GM21381 (cell line): ENCODE results near the gene FAR1.
A peak's percentile ranks its signal among the peaks of the same experiment; 100 is the strongest.
"Not testable (repeated sequence)": the region's sequence is repeated elsewhere in the genome, so short reads cannot be mapped to it uniquely, and the experiment has no call there.

Experiments used
- ATAC-seq: cut with Tn5 transposase; IDR thresholded peaks from one replicate; pipeline ENCODE4 v1.9.1; 2021; ENCODE audit warnings: mild to moderate bottlenecking, moderate library complexity; ENCODE audit not compliant: unreplicated experiment

The FAR1 gene

DNA sequence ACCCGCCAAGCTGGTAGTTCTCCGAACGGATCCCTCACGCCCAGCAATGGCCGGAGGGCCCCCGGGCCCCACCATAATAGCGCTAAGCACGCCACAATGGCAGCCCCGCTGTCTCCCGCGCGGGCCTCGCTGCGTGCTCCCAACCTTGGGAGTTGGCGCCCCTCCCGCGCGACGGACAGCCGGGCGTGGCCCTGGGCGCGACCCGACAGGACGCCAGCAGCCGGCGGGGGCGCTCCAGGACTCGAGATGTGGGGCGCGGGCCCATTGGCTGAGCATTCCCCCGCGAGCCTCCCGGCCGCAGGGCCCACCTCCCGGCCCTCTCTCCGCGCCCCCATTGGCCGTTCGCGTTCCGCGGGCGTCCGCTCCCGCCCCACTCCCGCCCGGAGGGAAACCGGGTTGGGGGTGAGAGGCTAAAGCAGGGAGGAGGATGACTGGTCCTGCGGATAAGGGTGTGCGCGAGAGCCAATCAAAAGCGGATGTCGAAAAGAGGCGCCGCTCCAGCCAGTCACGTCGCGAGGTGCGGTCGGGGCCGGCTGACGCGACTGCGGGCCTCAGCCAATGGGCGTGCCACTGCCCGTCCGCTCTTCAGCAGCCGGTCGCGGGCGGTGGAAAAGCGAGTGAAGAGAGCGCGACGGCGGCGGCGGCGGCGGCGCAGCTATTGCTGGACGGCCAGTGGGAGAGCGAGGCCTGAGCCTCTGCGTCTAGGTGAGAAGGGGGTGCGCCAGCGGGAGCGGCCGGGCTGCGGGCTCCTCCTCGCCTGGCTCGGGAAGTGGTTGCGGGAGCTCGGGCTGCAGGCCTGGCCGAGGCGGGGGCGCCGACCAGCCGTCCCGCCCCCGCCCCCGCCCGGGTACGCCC is at the start of gene FAR1:
TSS of gene FAR1 (plus strand) at position 567 of the 855 bp plus-strand sequence. CDS start 26,098 bp downstream, outside the sequence.
- ATAC-seq, result peak; percentile 84

DNA sequence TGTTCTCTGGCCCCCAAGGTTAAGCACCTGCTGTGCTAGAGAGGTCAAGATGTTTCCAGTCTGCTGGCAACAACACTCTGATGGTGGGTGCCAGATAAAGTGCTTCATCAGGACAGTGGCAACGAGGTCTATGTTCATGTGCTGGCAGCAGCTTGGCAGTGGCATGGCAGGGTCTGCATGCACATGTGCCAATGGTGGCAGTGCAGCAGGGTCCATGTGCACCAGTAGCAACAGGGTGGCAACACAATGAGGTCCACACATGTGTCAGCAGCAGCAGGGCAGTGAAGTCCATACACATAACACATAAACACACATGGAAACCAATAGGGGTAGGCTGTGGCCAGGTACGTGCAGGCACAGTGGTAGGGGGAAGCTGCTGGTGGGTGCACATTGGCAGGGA is 48.4 kb upstream of the FAR1 start:
- ATAC-seq, result no peak

- ATAC-seq, result not testable (repeated sequence)
Measured at GRCh38 chr11:13626818-13627217, 41.6 kb upstream of the FAR1 start.

- ATAC-seq, result not testable (repeated sequence)
Measured at GRCh38 chr11:13628634-13629033, 39.8 kb upstream of the FAR1 start.

DNA sequence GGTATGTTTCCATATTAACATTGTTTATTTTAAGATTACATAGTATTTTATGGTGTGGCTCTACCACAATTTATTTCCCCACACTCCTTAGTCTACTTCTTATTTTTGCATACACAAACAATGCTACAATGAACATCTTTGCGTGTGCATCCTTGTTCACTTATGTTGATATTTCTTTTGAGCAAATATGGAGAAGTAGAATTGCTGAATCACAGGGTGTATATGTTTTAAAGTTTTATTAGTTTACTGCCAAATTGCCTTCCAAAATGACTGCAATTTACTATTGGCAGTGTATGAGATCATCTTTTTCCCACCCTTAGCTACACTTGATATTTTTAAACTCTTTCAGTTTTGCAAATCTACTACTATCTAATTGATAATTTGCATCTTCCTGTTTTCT is 38.7 kb upstream of the FAR1 start:
- no peak for ATAC-seq

GRCh38 chr11:13635290-13635689 is 33.2 kb upstream of the FAR1 start:
- no peak for ATAC-seq

DNA sequence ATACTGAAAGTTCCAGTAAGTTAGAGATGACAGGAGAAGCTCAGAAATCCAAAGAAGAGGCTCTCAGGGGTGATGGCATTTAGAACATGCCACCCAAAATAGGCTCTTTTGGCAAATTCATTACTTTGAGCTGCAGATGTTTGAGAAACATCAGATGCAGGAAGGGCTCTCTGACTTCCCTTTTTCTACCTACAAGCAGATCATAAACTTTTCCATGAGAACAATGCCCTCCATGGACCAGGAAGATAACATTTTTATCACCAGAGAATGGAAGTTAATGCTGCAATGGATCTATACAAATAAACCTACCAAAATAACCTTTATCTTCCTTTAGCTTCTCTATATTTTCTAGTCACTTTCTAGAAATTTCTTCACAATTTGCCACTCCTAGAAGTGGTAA is 32.7 kb upstream of the FAR1 start:
- ATAC-seq, result no peak

GRCh38 chr11:13637125-13638069 is 31.1 kb upstream of the FAR1 start:
- ATAC-seq, result no peak

DNA sequence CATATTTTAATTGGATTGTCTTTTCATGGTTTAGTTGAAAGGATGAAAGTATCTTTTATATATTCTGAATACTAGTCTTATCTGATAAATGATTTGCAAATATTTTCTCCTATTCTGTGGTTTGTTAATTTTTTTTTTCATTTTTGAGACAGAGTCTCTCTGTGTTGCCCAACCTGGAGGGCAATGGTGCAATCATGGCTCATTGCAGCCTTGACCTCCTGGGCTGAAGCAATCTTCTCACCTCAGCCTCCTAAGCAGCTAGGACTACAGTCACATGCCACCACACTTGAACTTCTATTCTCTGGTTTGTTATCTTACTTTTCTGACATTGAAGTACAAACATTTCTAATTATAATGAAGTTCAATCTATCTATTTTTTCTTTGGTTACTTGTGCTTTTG is 30.0 kb upstream of the FAR1 start:
- no peak for ATAC-seq

GRCh38 chr11:13644997-13645687 is 23.3 kb upstream of the FAR1 start:
- no peak for ATAC-seq

GRCh38 chr11:13647391-13647790 is 21.1 kb upstream of the FAR1 start:
- no peak for ATAC-seq

- ATAC-seq, result no peak
Measured at GRCh38 chr11:13649619-13650018, 18.8 kb upstream of the FAR1 start.

GRCh38 chr11:13651515-13651914 is 17.0 kb upstream of the FAR1 start:
- ATAC-seq, result not testable (repeated sequence)

- ATAC-seq, result no peak
Measured at GRCh38 chr11:13661074-13661623, 7.3 kb upstream of the FAR1 start.

DNA sequence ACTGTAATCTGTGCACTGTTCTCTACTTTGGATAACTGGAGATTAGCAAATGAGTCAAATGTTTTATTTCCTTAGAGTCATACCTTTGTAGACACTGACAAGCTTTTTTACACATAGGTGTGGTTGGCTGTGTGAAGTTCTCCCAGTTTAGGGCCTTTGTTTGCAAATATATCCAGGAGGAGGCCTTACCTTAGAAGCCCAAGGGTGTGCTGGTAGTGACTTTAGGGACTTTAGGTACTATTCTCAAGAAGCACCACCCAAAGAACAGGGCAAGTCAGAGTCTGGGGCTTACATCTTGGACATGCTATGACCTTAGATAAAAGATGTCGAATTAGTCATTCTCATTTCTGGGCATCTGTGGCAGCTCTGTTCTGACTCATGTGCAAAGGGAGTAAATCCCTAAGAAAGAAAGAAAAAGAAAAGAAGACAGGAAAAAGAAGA is 4.8 kb upstream of the FAR1 start:
- ATAC-seq, result no peak

DNA sequence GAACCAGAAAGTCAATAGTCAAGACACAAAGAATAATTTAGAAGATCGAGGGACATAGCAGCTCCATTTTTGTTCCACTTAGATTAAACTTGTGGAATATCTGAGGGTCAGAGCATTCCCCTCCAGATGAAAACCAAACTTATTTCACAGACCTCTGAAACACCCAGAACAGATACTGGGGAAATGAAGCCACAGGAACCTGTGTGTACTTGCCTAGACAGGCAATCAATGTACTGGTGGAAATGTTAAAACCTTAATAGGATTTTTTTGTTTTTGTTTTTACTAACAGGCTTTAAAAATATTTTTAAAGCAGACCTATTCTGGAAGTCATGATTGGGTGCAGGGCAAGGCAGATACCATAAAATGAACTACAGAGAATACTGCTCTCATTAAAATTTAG is 4.1 kb upstream of the FAR1 start:
- no peak for ATAC-seq

- no peak for ATAC-seq
Measured at GRCh38 chr11:13666708-13667107, 1.8 kb upstream of the FAR1 start.

GRCh38 chr11:13667245-13667644 is 1.2 kb upstream of the FAR1 start:
- no peak for ATAC-seq

DNA sequence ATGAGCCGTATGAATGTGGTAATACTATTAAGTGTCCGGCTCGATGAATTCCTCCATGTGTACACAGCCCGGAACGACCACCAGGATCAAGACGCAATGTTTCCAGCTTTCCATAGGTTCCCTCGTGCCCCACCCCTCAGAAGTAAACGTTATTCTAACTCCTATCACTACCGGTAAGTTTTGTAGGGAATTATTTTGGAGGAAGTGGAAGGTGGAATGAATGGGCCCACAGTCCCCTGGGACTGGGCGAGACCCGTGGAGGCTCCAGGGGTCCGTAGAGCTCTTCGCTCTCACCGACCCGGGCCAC is 720 bp upstream of the FAR1 start:
- no peak for ATAC-seq

GRCh38 chr11:13668957-13669521 is 571 bp downstream of the FAR1 start:
- ATAC-seq, result peak; percentile 12
